ENCODE measurements around the gene NDUFS6. TPM values are rescaled to one million over a fixed set of nuclear protein-coding genes. Genes with fewer than 3 reads are reported as not detected.

Gene NDUFS6
- total and polyA plus RNA-seq, 2 of the 4 experiments (the other 2 are of a cell fraction) = 10.4 to 69.0 TPM

- no peak overlapping the region for H2BK120ac ChIP-seq (ENCODE audit: low read depth, low read length)
- intact Hi-C loops (cut with micrococcal nuclease) = no loop called here
- BruUV-seq (replicated peaks) = no TSS peak
- TF ChIP-seq USF2 (IDR thresholded peaks at IDR 0.05; ENCODE audit: low read depth, low read length) = no peak
- no peak for TF ChIP-seq SMC3 (IDR thresholded peaks at IDR 0.05; ENCODE audit: low read depth, low read length)
- no peak for TF ChIP-seq MAZ (IDR thresholded peaks at IDR 0.05; ENCODE audit: borderline replicate concordance, low read depth, low read length)
- TF ChIP-seq NFE2L2 (IDR thresholded peaks at IDR 0.05; ENCODE audit: low read depth, low read length) = no peak
- TF ChIP-seq MXI1 (IDR thresholded peaks at IDR 0.05; ENCODE audit: borderline replicate concordance, low read depth, low read length) = no peak
- TF ChIP-seq RFX5 (IDR thresholded peaks at IDR 0.05; ENCODE audit: low read depth, low read length) = no peak
- no peak for TF ChIP-seq BHLHE40 (IDR thresholded peaks at IDR 0.05; ENCODE audit: low read depth, low read length)
- TF ChIP-seq RCOR1 (IDR thresholded peaks at IDR 0.05; ENCODE audit: insufficient replicate concordance, low read length) = no peak
- TF ChIP-seq, protein P1, sequence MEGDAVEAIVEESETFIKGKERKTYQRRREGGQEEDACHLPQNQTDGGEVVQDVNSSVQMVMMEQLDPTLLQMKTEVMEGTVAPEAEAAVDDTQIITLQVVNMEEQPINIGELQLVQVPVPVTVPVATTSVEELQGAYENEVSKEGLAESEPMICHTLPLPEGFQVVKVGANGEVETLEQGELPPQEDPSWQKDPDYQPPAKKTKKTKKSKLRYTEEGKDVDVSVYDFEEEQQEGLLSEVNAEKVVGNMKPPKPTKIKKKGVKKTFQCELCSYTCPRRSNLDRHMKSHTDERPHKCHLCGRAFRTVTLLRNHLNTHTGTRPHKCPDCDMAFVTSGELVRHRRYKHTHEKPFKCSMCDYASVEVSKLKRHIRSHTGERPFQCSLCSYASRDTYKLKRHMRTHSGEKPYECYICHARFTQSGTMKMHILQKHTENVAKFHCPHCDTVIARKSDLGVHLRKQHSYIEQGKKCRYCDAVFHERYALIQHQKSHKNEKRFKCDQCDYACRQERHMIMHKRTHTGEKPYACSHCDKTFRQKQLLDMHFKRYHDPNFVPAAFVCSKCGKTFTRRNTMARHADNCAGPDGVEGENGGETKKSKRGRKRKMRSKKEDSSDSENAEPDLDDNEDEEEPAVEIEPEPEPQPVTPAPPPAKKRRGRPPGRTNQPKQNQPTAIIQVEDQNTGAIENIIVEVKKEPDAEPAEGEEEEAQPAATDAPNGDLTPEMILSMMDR (conservative IDR thresholded peaks at IDR 0.05; ENCODE audit: low read depth, low read length) = no peak
- TF ChIP-seq RAD21 (IDR thresholded peaks at IDR 0.05; ENCODE audit: low read length) = no peak
- TF ChIP-seq, protein P2, sequence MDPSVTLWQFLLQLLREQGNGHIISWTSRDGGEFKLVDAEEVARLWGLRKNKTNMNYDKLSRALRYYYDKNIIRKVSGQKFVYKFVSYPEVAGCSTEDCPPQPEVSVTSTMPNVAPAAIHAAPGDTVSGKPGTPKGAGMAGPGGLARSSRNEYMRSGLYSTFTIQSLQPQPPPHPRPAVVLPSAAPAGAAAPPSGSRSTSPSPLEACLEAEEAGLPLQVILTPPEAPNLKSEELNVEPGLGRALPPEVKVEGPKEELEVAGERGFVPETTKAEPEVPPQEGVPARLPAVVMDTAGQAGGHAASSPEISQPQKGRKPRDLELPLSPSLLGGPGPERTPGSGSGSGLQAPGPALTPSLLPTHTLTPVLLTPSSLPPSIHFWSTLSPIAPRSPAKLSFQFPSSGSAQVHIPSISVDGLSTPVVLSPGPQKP (IDR thresholded peaks at IDR 0.05; ENCODE audit: borderline replicate concordance, low read depth, low read length) = no peak
- no peak for TF ChIP-seq CEBPB (IDR thresholded peaks at IDR 0.05; ENCODE audit: low read depth, low read length)
- no peak for TF ChIP-seq MAFK (IDR thresholded peaks at IDR 0.05; ENCODE audit: low read depth, low read length)
- TF ChIP-seq CHD1 (IDR thresholded peaks at IDR 0.05; ENCODE audit: low read depth, low read length) = no peak
- TF ChIP-seq POLR2A (IDR thresholded peaks at IDR 0.05; ENCODE audit: low read depth, low read length) = no peak
Observed at GRCh38 chr5:1824903-1825841, 24.0 kb downstream of the NDUFS6 start.

More at GRCh38 chr5:1824903-1825841, 24.0 kb downstream of the NDUFS6 start:
- Histone ChIP-seq H3K27ac (ENCODE audit: insufficient read depth, low read length) (no peak overlapping the region), H3K79me1 (ENCODE audit: low read depth in 1 of 2, low read length in 2 of 2) (0 out of 4 replicates have a peak, but pooled peaks cover 0 to 3% of the 10 kb centered on the region in 2 experiments), H2AK5ac (ENCODE audit: low read depth, low read length) (no peak overlapping the region), H3K14ac (replicated peaks; ENCODE audit: low read depth, low read length) (no peak overlapping the region), H3K18ac (ENCODE audit: low read depth, low read length) (no peak overlapping the region), H3K4me2 (ENCODE audit: low read depth, low read length) (no peak overlapping the region), H4K8ac (ENCODE audit: low read depth in 2 of 2, low read length in 2 of 2) (no peak overlapping the region), H2AFZ (replicated peaks; ENCODE audit: low read length, poor library complexity) (no peak overlapping the region), H3K9me1 (ENCODE audit: insufficient read depth, low read length) (peaks cover 2% of the 10 kb centered on the region; the same call in 1 of the 2 replicates), H3K4me3 (ENCODE audit: insufficient read depth, low read depth, low read length) (no peak overlapping the region), H3K27me3 (ENCODE audit: control insufficient read depth, insufficient read depth, low read length) (no peaks in the 10 kb centered on the region), H3K56ac (ENCODE audit: extremely low read depth, insufficient read depth, low read length) (no peak overlapping the region), H3K23ac (ENCODE audit: low read depth, low read length) (no peak overlapping the region), H3K9ac (ENCODE audit: low read depth, low read length) (no peak overlapping the region), H3K9me3 (ENCODE audit: control insufficient read depth, insufficient read depth, low read length) (no peaks in the 10 kb centered on the region), H3K4ac (ENCODE audit: low read depth, low read length) (no peak overlapping the region), H2BK15ac (ENCODE audit: low read depth, low read length) (no peak overlapping the region), H2BK20ac (ENCODE audit: low read depth, low read length) (no peak overlapping the region), H2AK9ac (replicated peaks; ENCODE audit: low read depth, low read length, poor library complexity) (no peak overlapping the region), H4K91ac (ENCODE audit: insufficient read depth, low read depth, low read length) (no peak overlapping the region), H4K5ac (ENCODE audit: low read depth, low read length) (no peak overlapping the region), H3K36me3 (ENCODE audit: control insufficient read depth, insufficient read depth, low read length) (peaks cover 26% of the 10 kb centered on the region), H4K20me1 (ENCODE audit: insufficient read depth, low read length) (no peaks in the 10 kb centered on the region), H3K4me1 (ENCODE audit: control insufficient read depth, insufficient read depth, low read length) (no peaks in the 10 kb centered on the region), H2BK5ac (ENCODE audit: low read depth, low read length, poor library complexity, severe bottlenecking) (no peak overlapping the region)
- ChIA-PET CTCF (no interaction called here), POLR2A (ENCODE audit: unreplicated experiment) (no interaction called here)
- WGBS, 2 experiments (ENCODE audit: extremely low coverage in 2 of 2, insufficient read length in 1 of 2) = 92% methylated on average over 17 of the region's 27 CpGs; no CpG with 5 or more reads in 1 of the 2 experiments
- in situ Hi-C loops (cut with MboI; ENCODE audit: low sequenced_read_pairs) (no loop called here), dilution Hi-C loops (cut with HindIII; ENCODE audit: low sequenced_read_pairs, unreplicated experiment) (no loop called here)
- DNase-seq (no peak), ATAC-seq (ENCODE audit: low read depth) (no peak)

Data from IMR-90 (cell line).